Measurements from ENCODE around the gene TPRG1. TPM values are rescaled to one million over a fixed set of nuclear protein-coding genes. Genes with fewer than 3 reads are reported as not detected.
A peak's percentile ranks its signal among the peaks of the same experiment; 100 is the strongest.

Gene TPRG1
- total and polyA plus RNA-seq, 2 of the 8 experiments (the other 6 are each of a cell fraction or from before 2014, with no cell fraction given): 0.37 to 0.47 TPM

GRCh38 chr3:189258261-189258660 lies 86.5 kb downstream of the TPRG1 start:
- Histone ChIP-seq H3K4ac (replicated peaks; ENCODE audit: insufficient read length, low read depth, low read length) (no peak overlapping the region), H2BK12ac (ENCODE audit: low read depth, low read length) (no peak overlapping the region), H3K79me1 (ENCODE audit: low read depth, low read length) (no peaks in the 10 kb centered on the region), H3K56ac (replicated peaks; ENCODE audit: insufficient read length, low read depth, low read length) (no peak overlapping the region), H3K4me2 (ENCODE audit: insufficient read depth in 1 of 2, low read depth in 2 of 2, low read length in 2 of 2) (no peak overlapping the region), H4K5ac (ENCODE audit: insufficient read length, low read depth, low read length) (no peak overlapping the region), H3K9ac (replicated peaks in 1 of 4; ENCODE audit: extremely low read depth in 1 of 4, low read depth in 3 of 4, low read length in 3 of 4) (no peak overlapping the region), H2BK20ac (ENCODE audit: low read length) (no peak overlapping the region), H3K4me3 (ENCODE audit: extremely low read depth in 1 of 4, insufficient read depth in 2 of 4, low read depth in 3 of 4, low read length in 4 of 4) (no peak overlapping the region), H2AFZ (ENCODE audit: low read length) (peak overlapping the region; percentile 88; the same call in 1 of the 2 replicates), H2BK5ac (ENCODE audit: low read depth, low read length) (no peak overlapping the region), H3K27me3 (replicated peaks in 1 of 4; ENCODE audit: control insufficient read depth in 3 of 4, extremely low read depth in 1 of 4, insufficient read depth in 3 of 4, low read length in 3 of 4) (no peaks in the 10 kb centered on the region), H2AK5ac (ENCODE audit: low read depth, low read length) (no peak overlapping the region), H2BK120ac (replicated peaks; ENCODE audit: low read depth, low read length) (no peak overlapping the region), H4K8ac (ENCODE audit: extremely low read depth, insufficient read depth, low read length) (no peak overlapping the region), H3K36me3 (ENCODE audit: control insufficient read depth in 2 of 4, insufficient read depth in 4 of 4, low read length in 3 of 4) (no peaks in the 10 kb centered on the region), H3K14ac (ENCODE audit: insufficient read length) (no peak overlapping the region), H4K91ac (replicated peaks; ENCODE audit: insufficient read length, low read length) (no peak overlapping the region), H3K23ac (ENCODE audit: insufficient read length) (no peak overlapping the region), H3K79me2 (ENCODE audit: control insufficient read depth in 1 of 2, insufficient read depth in 2 of 2, low read length in 2 of 2) (no peaks in the 10 kb centered on the region), H4K20me1 (replicated peaks in 1 of 2; ENCODE audit: control insufficient read depth in 1 of 2, insufficient read depth in 2 of 2, low read length in 2 of 2) (no peaks in the 10 kb centered on the region), H2BK15ac (ENCODE audit: low read length) (peak overlapping the region; percentile 81; the same call in 1 of the 2 replicates), H3K23me2 (ENCODE audit: low read depth, low read length) (no peaks in the 10 kb centered on the region), H3K18ac (ENCODE audit: extremely low read depth, low read length) (0 out of 2 replicates have a peak overlapping the region, but pooled peaks have one; percentile 38), H3K9me3 (ENCODE audit: insufficient read depth in 2 of 2, low read depth in 1 of 2, low read length in 1 of 2) (no peaks in the 10 kb centered on the region), H3K4me1 (replicated peaks in 1 of 4; ENCODE audit: control insufficient read depth in 3 of 4, insufficient read depth in 4 of 4, low read length in 3 of 4) (peaks cover 0 to 3% (median 0%) of the 10 kb centered on the region in 4 experiments; a peak in 1 of 7 replicates), H3K27ac (ENCODE audit: low read depth, low read length) (no peak overlapping the region)
- DNase-seq (ENCODE audit: low read depth in 1 of 2, low spot score in 2 of 2) (no peak), FAIRE-seq (no peak)
- ChIA-PET CTCF (ENCODE audit: partially characterized antibody) (interaction anchor here (0.9 to 2.2 kb wide), 5 partner anchors 10 to 690 kb away, joined by 3 to 13 read pairs (median 4); no protein-coding TSS in a partner anchor), POLR2A (ENCODE audit: partially characterized antibody) (no interaction called here)
- TF ChIP-seq CTCF (IDR thresholded peaks at IDR 0.05; ENCODE audit: control extremely low read depth in 1 of 3, insufficient read depth in 1 of 3, low read depth in 1 of 3, low read length in 3 of 3) (peak in 1 of 3 experiments; percentile 30; a peak in 1 of 4 replicates), MAX (IDR thresholded peaks at IDR 0.05) (no peak), CREB1 (IDR thresholded peaks at IDR 0.05) (no peak), RAD21 (IDR thresholded peaks at IDR 0.05 in 1 of 2, conservative IDR thresholded peaks at IDR 0.05 in 1 of 2; ENCODE audit: low read depth in 2 of 2, low read length in 2 of 2) (peak; percentile 15 to 45; a peak in 3 of 4 replicates)
- WGBS, 2 experiments (ENCODE audit: extremely low coverage in 1 of 2, insufficient coverage in 1 of 2, insufficient read length in 1 of 2, insufficient replicate concordance in 2 of 2, low coverage in 1 of 2, low lambda C conversion rate in 2 of 2, missing lambda C conversion rate in 1 of 2): 85% methylated on average over 3 of the region's 3 CpGs; no CpG with 5 or more reads in 1 of the 2 experiments

All from H1 (cell line).